Gastrocnemius medialis (tissue), 4 donors: ENCODE results near the gene GKN2. TPM values are rescaled to one million over a fixed set of nuclear protein-coding genes. Genes with fewer than 3 reads are reported as not detected.

Source experiments
- ATAC-seq, 2 donors: fragments of 150-250 bp; one replicate each; pipeline ENCODE4 v1.9.1; 2016
- DNase-seq, 2 donors: peaks; one replicate each; pipeline ENCODE4 v3.0.0-alpha.2; 2019
- H3K27ac ChIP-seq, 4 donors: fragments of 200-600 bp; sonication (generic); 1 replicate in 1 of 4; 2 replicates in 3 of 4; pipeline ENCODE4 v1.5.1; 2016 to 2018; ENCODE audit warnings: mild to moderate bottlenecking in 2 of 4, moderate library complexity in 1 of 4
- H3K27me3 ChIP-seq, 3 donors: fragments of 200-600 bp; sonication (generic) in 2 of 3; 1 replicate in 1 of 3; 2 replicates in 2 of 3; pipeline versions ENCODE4 v1.5.1 to v1.6.0; 2016 to 2019; ENCODE audit warnings: mild to moderate bottlenecking in 1 of 3, moderate library complexity in 1 of 3
- H3K36me3 ChIP-seq, 2 donors: fragments of 200-600 bp; sonication (generic) in 1 of 2; one replicate each; pipeline ENCODE4 v1.5.1; 2017 to 2018
- H3K4me1 ChIP-seq, 2 donors: fragments of 200-600 bp; sonication (generic) in 1 of 2; one replicate each; pipeline ENCODE4 v1.5.1; 2016 to 2017; ENCODE audit warnings: mild to moderate bottlenecking in 2 of 2
- H3K4me3 ChIP-seq, 4 donors: fragments of 200-600 bp; sonication (generic) in 3 of 4; 1 replicate in 1 of 4; 2 replicates in 3 of 4; pipeline ENCODE4 v1.5.1; 2016 to 2019; ENCODE audit warnings: mild to moderate bottlenecking in 2 of 4
- H3K9me3 ChIP-seq, 3 donors: fragments of 200-600 bp; sonication (generic) in 2 of 3; 1 replicate in 1 of 3; 2 replicates in 2 of 3; pipeline ENCODE4 v1.5.1; 2016 to 2019
- POLR2A ChIP-seq, 2 donors: fragments of 450-650 bp; IDR thresholded peaks; one replicate each; pipeline ENCODE4 v1.6.1; 2017; ENCODE audit warnings: antibody characterized with exemption in 2 of 2, mild to moderate bottlenecking in 2 of 2, moderate library complexity in 2 of 2
- in situ Hi-C, 4 donors: fragments of 200-750 bp; cut with MboI; loops; one replicate each; pipeline versions ENCODE4 v1.15.0 to v1.8.0; 2017; ENCODE audit warnings: low sequenced_read_pairs in 4 of 4
- intact Hi-C: fragments of 100-400 bp; cut with DNase I; formaldehyde crosslinking; loops from one replicate; pipeline ENCODE4 v1.15.1; 2023; ENCODE audit warnings: low total_unique reads
- total RNA-seq, 4 donors: library from RNA; depleted of rRNA; stranded (reverse); fragments of >200 nt; gene quantifications; one replicate each; pipeline versions ENCODE4 v1.1.0 to v1.2.3, GENCODE V29; 2016
- TF ChIP-seq, protein P1 (sequence below), 5 experiments: fragments of 450-650 bp in 3 of 5; fragments of 200-600 bp in 2 of 5; sonication (generic) in 2 of 5; IDR thresholded peaks in 4 of 5; conservative IDR thresholded peaks in 1 of 5; 1 replicate in 4 of 5; 2 replicates in 1 of 5; pipeline ENCODE4 v1.5.1; 2016 to 2019; ENCODE audit warnings: antibody characterized with exemption in 5 of 5, mild to moderate bottlenecking in 3 of 5, moderate library complexity in 3 of 5

The GKN2 gene
- total RNA-seq, 4 donors from 2014 or later = not detected

GRCh38 chr2:68951899-68952298, 794 bp downstream of the GKN2 start:
- H3K9me3 ChIP-seq = no peaks in the 10 kb centered on the region
- in situ Hi-C loops = no loop called here
- no peak overlapping the region for H3K4me3 ChIP-seq
- H3K4me1 ChIP-seq = no peaks in the 10 kb centered on the region
- intact Hi-C loops = no loop called here
- H3K27ac ChIP-seq = no peak overlapping the region
- H3K27me3 ChIP-seq = no peaks in the 10 kb centered on the region
- no peak for DNase-seq
- no peaks in the 10 kb centered on the region for H3K36me3 ChIP-seq
- no peak for ATAC-seq
- TF ChIP-seq POLR2A (IDR thresholded peaks at IDR 0.05) = no peak
- TF ChIP-seq, protein P1, sequence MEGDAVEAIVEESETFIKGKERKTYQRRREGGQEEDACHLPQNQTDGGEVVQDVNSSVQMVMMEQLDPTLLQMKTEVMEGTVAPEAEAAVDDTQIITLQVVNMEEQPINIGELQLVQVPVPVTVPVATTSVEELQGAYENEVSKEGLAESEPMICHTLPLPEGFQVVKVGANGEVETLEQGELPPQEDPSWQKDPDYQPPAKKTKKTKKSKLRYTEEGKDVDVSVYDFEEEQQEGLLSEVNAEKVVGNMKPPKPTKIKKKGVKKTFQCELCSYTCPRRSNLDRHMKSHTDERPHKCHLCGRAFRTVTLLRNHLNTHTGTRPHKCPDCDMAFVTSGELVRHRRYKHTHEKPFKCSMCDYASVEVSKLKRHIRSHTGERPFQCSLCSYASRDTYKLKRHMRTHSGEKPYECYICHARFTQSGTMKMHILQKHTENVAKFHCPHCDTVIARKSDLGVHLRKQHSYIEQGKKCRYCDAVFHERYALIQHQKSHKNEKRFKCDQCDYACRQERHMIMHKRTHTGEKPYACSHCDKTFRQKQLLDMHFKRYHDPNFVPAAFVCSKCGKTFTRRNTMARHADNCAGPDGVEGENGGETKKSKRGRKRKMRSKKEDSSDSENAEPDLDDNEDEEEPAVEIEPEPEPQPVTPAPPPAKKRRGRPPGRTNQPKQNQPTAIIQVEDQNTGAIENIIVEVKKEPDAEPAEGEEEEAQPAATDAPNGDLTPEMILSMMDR (IDR thresholded peaks at IDR 0.05 in 4 of 5, conservative IDR thresholded peaks at IDR 0.05 in 1 of 5) = no peak

GRCh38 chr2:68948710-68949109, 4.0 kb downstream of the GKN2 start:
- in situ Hi-C loops = no loop called here
- intact Hi-C loops = no loop called here
- Histone ChIP-seq H3K36me3 (no peaks in the 10 kb centered on the region), H3K4me3 (no peak overlapping the region), H3K9me3 (no peaks in the 10 kb centered on the region), H3K27ac (no peak overlapping the region), H3K27me3 (no peaks in the 10 kb centered on the region), H3K4me1 (no peaks in the 10 kb centered on the region)
- no peak for TF ChIP-seq POLR2A (IDR thresholded peaks at IDR 0.05)
- TF ChIP-seq, protein P1 (IDR thresholded peaks at IDR 0.05 in 4 of 5, conservative IDR thresholded peaks at IDR 0.05 in 1 of 5) = no peak
- ATAC-seq = no peak
- DNase-seq = no peak

DNA sequence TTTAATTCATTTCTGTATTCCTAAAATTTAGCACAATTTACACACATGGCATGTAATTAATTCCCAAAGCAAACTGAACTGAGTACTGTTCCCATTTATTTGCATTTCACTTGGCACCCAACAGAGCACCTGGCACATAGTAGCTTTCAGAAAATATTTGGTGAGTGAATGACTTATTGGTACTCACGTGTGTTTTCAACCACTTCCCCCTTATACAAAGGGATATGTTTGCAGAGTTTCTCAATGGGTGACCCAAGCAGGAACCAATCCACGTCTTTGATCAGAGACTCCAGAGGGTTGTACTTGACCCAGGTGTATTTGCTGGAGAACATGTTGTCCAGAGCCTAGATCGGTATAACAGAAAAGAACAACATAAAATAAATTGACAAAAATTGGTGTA, 6.6 kb downstream of the GKN2 start:
- intact Hi-C loops = no loop called here
- Histone ChIP-seq H3K36me3 (no peaks in the 10 kb centered on the region), H3K27me3 (no peaks in the 10 kb centered on the region), H3K27ac (no peak overlapping the region), H3K4me1 (no peaks in the 10 kb centered on the region), H3K9me3 (no peaks in the 10 kb centered on the region), H3K4me3 (no peak overlapping the region)
- in situ Hi-C loops = no loop called here
- TF ChIP-seq, protein P1 (IDR thresholded peaks at IDR 0.05 in 4 of 5, conservative IDR thresholded peaks at IDR 0.05 in 1 of 5) = no peak
- no peak for TF ChIP-seq POLR2A (IDR thresholded peaks at IDR 0.05)
- DNase-seq (no peak), ATAC-seq (no peak)

DNA sequence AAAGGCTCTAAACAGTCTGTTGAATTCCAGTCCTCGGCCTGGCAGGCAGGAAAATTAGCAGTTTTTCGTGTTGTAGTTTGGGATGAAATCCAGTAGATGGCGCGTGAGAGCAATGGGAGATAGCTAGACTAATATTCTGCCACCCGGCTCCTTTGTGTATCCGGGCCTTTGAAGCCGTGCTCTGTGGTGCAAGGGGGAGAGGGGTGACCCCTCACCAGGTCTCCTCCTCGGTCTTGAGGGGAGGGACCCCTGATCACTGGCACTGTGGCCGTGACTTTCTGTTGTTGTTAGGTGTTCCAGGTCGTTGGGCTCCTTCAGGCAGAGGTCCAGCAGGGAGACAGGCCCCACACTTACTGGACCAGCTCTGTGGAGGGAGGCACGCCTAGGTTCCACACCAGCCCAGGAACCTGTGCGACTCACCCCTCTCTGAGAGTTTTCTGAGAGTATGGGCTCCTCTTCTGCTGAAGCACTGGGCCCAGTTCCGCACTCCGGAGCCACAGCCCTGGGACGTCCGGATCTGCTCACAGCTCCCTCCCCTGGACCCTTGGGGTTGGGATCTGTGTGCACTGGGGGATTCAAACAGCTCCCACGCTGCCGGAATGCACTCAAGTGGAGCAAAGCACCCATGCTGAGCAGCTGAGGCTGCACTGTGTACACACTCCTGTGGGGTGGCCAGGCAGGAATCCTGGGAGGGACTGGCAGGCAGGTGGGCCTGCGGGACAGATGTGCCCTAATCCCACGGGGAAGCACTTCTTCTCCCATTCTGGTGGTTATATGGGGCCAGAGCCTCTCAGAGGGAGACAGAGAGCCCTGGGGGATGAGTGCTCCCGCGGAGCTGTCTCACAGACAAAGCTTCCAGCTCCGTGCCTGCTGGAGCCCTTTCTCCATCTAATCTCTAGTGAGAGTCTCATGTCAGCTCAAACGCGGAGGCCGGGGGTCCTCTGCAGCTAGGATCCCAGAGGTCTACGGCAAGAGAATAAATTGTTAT, 8.8 kb downstream of the GKN2 start:
- H3K9me3 ChIP-seq = no peaks in the 10 kb centered on the region
- no peak overlapping the region for H3K27ac ChIP-seq
- peak; percentile 42 to 53 for ATAC-seq
- no peak overlapping the region for H3K4me3 ChIP-seq
- H3K27me3 ChIP-seq = peaks cover 0 to 2% (median 0%) of the 10 kb centered on the region in 3 donors
- intact Hi-C loops (loop anchor here (5.0 kb wide), 1 partner anchor 363 kb away; no protein-coding TSS in a partner anchor), in situ Hi-C loops (no loop called here)
- H3K36me3 ChIP-seq = no peaks in the 10 kb centered on the region
- peak in 1 of 2 donors; percentile 32 for DNase-seq
- H3K4me1 ChIP-seq = no peaks in the 10 kb centered on the region
- TF ChIP-seq, protein P1 (IDR thresholded peaks at IDR 0.05 in 4 of 5, conservative IDR thresholded peaks at IDR 0.05 in 1 of 5) = peak; percentile 42 to 80 (median 57)
- TF ChIP-seq POLR2A (IDR thresholded peaks at IDR 0.05) = no peak
